HepG2 (cell line): Measurements from ENCODE around the gene ADAMTS14. TPM values are rescaled to one million over a fixed set of nuclear protein-coding genes. Genes with fewer than 3 reads are reported as not detected.

Source experiments
- ATAC-seq: fragments of 200-7000 bp; cut with Tn5 transposase; 3 replicates; pipeline ENCODE4 v1.9.1; 2020; ENCODE audit warnings: mild to moderate bottlenecking, moderate library complexity
- BruUV-seq: library from RNA; stranded (reverse); fragments of 400-500 nt; replicated peaks from 2 replicates; lab custom pipeline; 2021; lab: Mats Ljungman, UMichigan
- CTCF ChIA-PET: fragments of 300-600 bp; formaldehyde crosslinking; extraction: SDS; loops from one replicate; lab custom pipeline; 2021; ENCODE audit warnings: low total read pairs, inconsistent platforms, low intra/inter-chr PET ratio; lab: Yijun Ruan, JAX
- POLR2A ChIA-PET: fragments of 350-600 bp; sonication (Branson Sonifier 250); formaldehyde crosslinking; loops from one replicate; lab custom pipeline; 2020; ENCODE audit warnings: antibody characterized with exemption, inconsistent platforms; lab: Yijun Ruan, JAX
- DNase-seq: peaks from one replicate; pipeline ENCODE4 v3.0.0-alpha.2; 2015; ENCODE audit warnings: low spot score
- FAIRE-seq: peaks from 3 replicates; lab custom pipeline; 2011; peaks lifted over from hg19 to GRCh38; lab: Jason Lieb, UNC
- H2AFZ ChIP-seq: one replicate; pipeline ENCODE4 v1.6.1; 2011; ENCODE audit warnings: low read length, inconsistent platforms
- H3K27ac ChIP-seq: fragments of 300-600 bp; 3 replicates; pipeline ENCODE4 v1.8.0; 2011; ENCODE audit warnings: mixed run types, mild to moderate bottlenecking, mixed read lengths, low read length, inconsistent platforms; ENCODE audit not compliant: insufficient read depth; ENCODE audit errors: extremely low read length
- H3K27me3 ChIP-seq, 2 experiments: fragments of 200-600 bp in 1 of 2; 2 replicates in 1 of 2; 3 replicates in 1 of 2; pipeline versions ENCODE4 v1.6.0 to v1.8.0; 2011; ENCODE audit warnings: low read length in 2 of 2, mild to moderate bottlenecking in 2 of 2, moderate library complexity in 2 of 2, inconsistent platforms in 1 of 2; ENCODE audit not compliant: insufficient read depth in 2 of 2, control insufficient read depth in 1 of 2
- H3K36me3 ChIP-seq, 2 experiments: fragments of 200-600 bp in 1 of 2; replicated peaks in 1 of 2; 2 replicates in 1 of 2; 3 replicates in 1 of 2; pipeline versions ENCODE4 v1.5.1 to v1.8.0; 2011; ENCODE audit warnings: low read length in 2 of 2, inconsistent platforms in 1 of 2; ENCODE audit not compliant: insufficient read depth in 2 of 2, control insufficient read depth in 1 of 2
- H3K4me1 ChIP-seq: 2 replicates; pipeline ENCODE4 v1.5.1; 2012; ENCODE audit warnings: low read length, inconsistent platforms; ENCODE audit not compliant: insufficient read depth
- H3K4me2 ChIP-seq: 2 replicates; pipeline ENCODE4 v1.6.0; 2011; ENCODE audit warnings: low read depth, low read length, inconsistent platforms
- H3K4me3 ChIP-seq, 3 experiments: fragments of 200-600 bp in 1 of 3; sonication (generic), shearing (Covaris generic) in 1 of 3; replicated peaks in 1 of 3; 2 replicates each; pipeline ENCODE4 v1.5.1; 2011 to 2016; ENCODE audit warnings: low read length in 3 of 3, inconsistent platforms in 2 of 3, low read depth in 2 of 3, mild to moderate bottlenecking in 2 of 3, control low read depth in 1 of 3, mixed read lengths in 1 of 3; ENCODE audit not compliant: insufficient read depth in 1 of 3
- H3K79me2 ChIP-seq: one replicate; pipeline ENCODE4 v1.6.1; 2011; ENCODE audit warnings: low read length, inconsistent platforms; ENCODE audit not compliant: insufficient read depth
- H3K9ac ChIP-seq: 2 replicates; pipeline ENCODE4 v1.6.0; 2011; ENCODE audit warnings: mild to moderate bottlenecking, low read depth, low read length, inconsistent platforms; ENCODE audit not compliant: insufficient read depth
- H3K9me3 ChIP-seq: 2 replicates; pipeline ENCODE4 v1.5.1; 2012; ENCODE audit warnings: mild to moderate bottlenecking, low read length
- H4K20me1 ChIP-seq: 2 replicates; pipeline ENCODE4 v1.6.0; 2011; ENCODE audit warnings: inconsistent platforms, mild to moderate bottlenecking, low read length, moderate library complexity; ENCODE audit not compliant: insufficient read depth
- AGO1 ChIP-seq: fragments of 200-400 bp; formaldehyde crosslinking; IDR thresholded peaks from 2 replicates; pipeline ENCODE4 v1.6.1; 2017; ENCODE audit warnings: mild to moderate bottlenecking, low read depth, low read length, moderate library complexity; ENCODE audit not compliant: poor library complexity, severe bottlenecking
- BRCA1 ChIP-seq: sonication (generic); formaldehyde crosslinking; IDR thresholded peaks from 2 replicates; pipeline ENCODE4 v1.4.0; 2020; ENCODE audit warnings: missing genetic modification reagents
- EHMT2 ChIP-seq: fragments of 200-600 bp; sonication (generic); IDR thresholded peaks from 2 replicates; pipeline ENCODE4 v1.7.0; 2017; ENCODE audit warnings: antibody characterized with exemption, low read depth, low read length, borderline replicate concordance
- KDM5A ChIP-seq: fragments of 200-600 bp; sonication (generic); IDR thresholded peaks from 2 replicates; pipeline ENCODE4 v1.7.0; 2018; ENCODE audit warnings: antibody characterized with exemption, mild to moderate bottlenecking, low read length, borderline replicate concordance
- MXI1 ChIP-seq: IDR thresholded peaks from 3 replicates; pipeline ENCODE4 v1.6.1; 2012; ENCODE audit warnings: low read depth, low read length, inconsistent platforms, borderline replicate concordance
- NAIF1 ChIP-seq: sonication (generic); formaldehyde crosslinking; IDR thresholded peaks from 2 replicates; pipeline ENCODE4 v1.5.0; 2020; ENCODE audit warnings: mild to moderate bottlenecking, missing genetic modification reagents, borderline replicate concordance
- PHF5A ChIP-seq: IDR thresholded peaks from one replicate; pipeline ENCODE4 v1.6.1; 2018; ENCODE audit warnings: low read depth, missing genetic modification reagents; ENCODE audit not compliant: unreplicated experiment
- RAD51 ChIP-seq: fragments of 450-650 bp; IDR thresholded peaks from 2 replicates; pipeline ENCODE4 v1.6.1; 2016; ENCODE audit warnings: borderline replicate concordance
- SALL1 ChIP-seq: sonication (generic); formaldehyde crosslinking; IDR thresholded peaks from 2 replicates; pipeline ENCODE4 v1.8.0; 2022; ENCODE audit warnings: mild to moderate bottlenecking, missing genetic modification reagents
- SP4 ChIP-seq: sonication (generic); formaldehyde crosslinking; IDR thresholded peaks from 2 replicates; pipeline ENCODE4 v1.8.1; 2023; ENCODE audit warnings: mild to moderate bottlenecking, missing genetic modification reagents
- ZNF256 ChIP-seq: sonication (generic); formaldehyde crosslinking; conservative IDR thresholded peaks from 2 replicates; pipeline ENCODE4 v1.4.0; 2020; ENCODE audit warnings: missing genetic modification reagents
- WGBS: methylation state at CpG from one replicate; pipeline ENCODE4 v1.1.6; 2017; ENCODE audit warnings: low lambda C conversion rate; 5-methylcytosine and 5-hydroxymethylcytosine counted together
- in situ Hi-C: cut with HindIII; loops from 2 replicates; pipeline ENCODE4 v1.10.0; 2017; ENCODE audit warnings: low pct_unique_long_range_greater_than_20kb; ENCODE audit not compliant: extremely low pct_ligation_motif_present
- intact Hi-C: fragments of 100-400 bp; cut with micrococcal nuclease; formaldehyde crosslinking; loops from one replicate; pipeline ENCODE4 v1.10.0; 2022; ENCODE audit not compliant: unreplicated experiment
- polyA plus RNA-seq, 8 experiments: library from polyadenylated mRNA; depleted of rRNA in 3 of 8; stranded (reverse) in 7 of 8; unstranded in 1 of 8; fragments of >200 nt; fragmentation: Illumina TruSeq in 4 of 8; extraction: Trizol in 4 of 8; gene quantifications; 2 replicates each; pipeline versions ENCODE4 v1.2.1 to v1.2.3, GENCODE V29; 2011 to 2016; ENCODE audit warnings: low read depth in 4 of 8, missing spikeins in 1 of 8, mixed read lengths in 1 of 8; ENCODE audit not compliant: insufficient read depth in 1 of 8
- total RNA-seq, 5 experiments: library from RNA; depleted of rRNA; stranded (reverse); fragments of >200 nt; fragmentation: Illumina TruSeq; extraction: Trizol; gene quantifications; 2 replicates each; pipeline ENCODE4 v1.2.3, GENCODE V29; 2016; ENCODE audit warnings: low read depth in 1 of 5

Gene ADAMTS14
- total and polyA plus RNA-seq, 2 of the 13 experiments (the other 11 are each of a cell fraction or from before 2014, with no cell fraction given): 0.04 to 0.07 TPM

- Histone ChIP-seq H2AFZ (no peak overlapping the region), H3K36me3 (no peaks in the 10 kb centered on the region), H3K27me3 (no peaks in the 10 kb centered on the region), H4K20me1 (no peaks in the 10 kb centered on the region), H3K79me2 (no peaks in the 10 kb centered on the region), H3K9me3 (peaks cover 11% of the 10 kb centered on the region), H3K4me3 (no peak overlapping the region), H3K4me1 (peaks cover 6% of the 10 kb centered on the region; the same call in 1 of the 2 replicates), H3K4me2 (no peak overlapping the region), H3K27ac (no peak overlapping the region), H3K9ac (no peak overlapping the region)
- DNase-seq: no peak
- no peak for FAIRE-seq
- in situ Hi-C loops (loop anchor here (5.0 kb wide), 1 partner anchor 216 kb away; no protein-coding TSS in a partner anchor), intact Hi-C loops (loop anchor here (5.0 kb wide), 1 partner anchor 114 kb away; no protein-coding TSS in a partner anchor)
- no peak for ATAC-seq
- BruUV-seq: no TSS peak
- no peak for TF ChIP-seq KDM5A
- TF ChIP-seq ZNF256: no peak
- no peak for TF ChIP-seq SP4 (CRISPR knock-in tag)
- TF ChIP-seq AGO1: no peak
- TF ChIP-seq EHMT2: no peak
- TF ChIP-seq NAIF1 (CRISPR knock-in tag): no peak
- no peak for TF ChIP-seq RAD51
- TF ChIP-seq PHF5A (CRISPR knock-in tag): no peak
- no peak for TF ChIP-seq MXI1
- TF ChIP-seq SALL1 (CRISPR knock-in tag): no peak
- TF ChIP-seq BRCA1 (CRISPR knock-in tag): no peak
- 42% methylated on average over 3 of the region's 3 CpGs for WGBS
- ChIA-PET CTCF (no interaction called here), POLR2A (no interaction called here)
Observed at GRCh38 chr10:70763567-70763966, 91.3 kb downstream of the ADAMTS14 start.
